Keratinocyte (primary cell): ENCODE results near the gene EIF2A. TPM values are rescaled to one million over a fixed set of nuclear protein-coding genes. Genes with fewer than 3 reads are reported as not detected.

Experiments used
- DNase-seq: peaks from one replicate; pipeline ENCODE4 v3.0.0-alpha.2; 2011; ENCODE audit warnings: low read depth, missing footprints, low spot score
- FAIRE-seq: peaks from 2 replicates; lab custom pipeline; 2011; peaks lifted over from hg19 to GRCh38; lab: Jason Lieb, UNC
- H2AFZ ChIP-seq: 2 replicates; pipeline ENCODE4 v1.6.0; 2012; ENCODE audit warnings: low read length, control low read depth, inconsistent platforms; ENCODE audit not compliant: control insufficient read depth
- H3K27ac ChIP-seq: 2 replicates; pipeline ENCODE4 v1.5.1; 2011; ENCODE audit warnings: low read length; ENCODE audit not compliant: control insufficient read depth, insufficient read depth
- H3K27me3 ChIP-seq: 3 replicates; pipeline ENCODE4 v1.6.0; 2011; ENCODE audit warnings: low read length; ENCODE audit not compliant: control insufficient read depth, insufficient read depth; ENCODE audit errors: extremely low read depth
- H3K36me3 ChIP-seq, 2 experiments: 2 replicates in 1 of 2; 3 replicates in 1 of 2; pipeline ENCODE4 v1.5.1; 2011; ENCODE audit warnings: low read length in 2 of 2, mild to moderate bottlenecking in 1 of 2; ENCODE audit not compliant: control insufficient read depth in 2 of 2, insufficient read depth in 2 of 2; ENCODE audit errors: extremely low read depth in 1 of 2
- H3K4me1 ChIP-seq: 3 replicates; pipeline ENCODE4 v1.5.1; 2011; ENCODE audit warnings: low read length; ENCODE audit not compliant: control insufficient read depth, insufficient read depth; ENCODE audit errors: extremely low read depth
- H3K4me2 ChIP-seq: 3 replicates; pipeline ENCODE4 v1.6.0; 2011; ENCODE audit warnings: low read depth, low read length; ENCODE audit not compliant: control insufficient read depth, insufficient read depth; ENCODE audit errors: extremely low read depth
- H3K4me3 ChIP-seq, 3 experiments: fragments of 200-600 bp in 1 of 3; sonication (generic) in 1 of 3; 2 replicates in 2 of 3; 3 replicates in 1 of 3; pipeline ENCODE4 v1.5.1; 2011 to 2016; ENCODE audit warnings: low read length in 3 of 3, mild to moderate bottlenecking in 3 of 3, control low read depth in 2 of 3, inconsistent platforms in 1 of 3, low read depth in 1 of 3, mixed read lengths in 1 of 3, mixed run types in 1 of 3, moderate library complexity in 1 of 3; ENCODE audit not compliant: control insufficient read depth in 2 of 3, insufficient read depth in 2 of 3; ENCODE audit errors: extremely low read depth in 1 of 3
- H3K79me2 ChIP-seq: 2 replicates; pipeline ENCODE4 v1.6.0; 2012; ENCODE audit warnings: low read length; ENCODE audit not compliant: control insufficient read depth, insufficient read depth
- H3K9ac ChIP-seq: 3 replicates; pipeline ENCODE4 v1.6.0; 2011; ENCODE audit warnings: low read length; ENCODE audit not compliant: control insufficient read depth, insufficient read depth; ENCODE audit errors: extremely low read depth
- H3K9me1 ChIP-seq: 3 replicates; pipeline ENCODE4 v1.6.0; 2011; ENCODE audit warnings: low read length; ENCODE audit not compliant: control insufficient read depth, insufficient read depth; ENCODE audit errors: extremely low read depth
- H3K9me3 ChIP-seq: 2 replicates; pipeline ENCODE4 v1.5.1; 2012; ENCODE audit warnings: low read depth, low read length; ENCODE audit not compliant: control insufficient read depth
- H4K20me1 ChIP-seq: 3 replicates; pipeline ENCODE4 v1.6.0; 2011; ENCODE audit warnings: low read length; ENCODE audit not compliant: control insufficient read depth, insufficient read depth; ENCODE audit errors: extremely low read depth
- EZH2 ChIP-seq: IDR thresholded peaks from one replicate; pipeline ENCODE4 v1.6.1; 2012; ENCODE audit warnings: inconsistent platforms, mild to moderate bottlenecking, low read length, moderate library complexity
- dilution Hi-C: fragments of 300-500 bp; cut with MboI; formaldehyde crosslinking; loops from one replicate; pipeline ENCODE4 v1.7.0; 2020; ENCODE audit warnings: low sequenced_read_pairs; ENCODE audit not compliant: extremely low pct_ligation_motif_present
- polyA plus RNA-seq, 5 experiments: library from polyadenylated mRNA; depleted of rRNA in 3 of 5; stranded (reverse) in 3 of 5; stranded (forward) in 1 of 5; unstranded in 1 of 5; fragments of >200 nt; gene quantifications; 1 replicate in 1 of 5; 2 replicates in 3 of 5; 3 replicates in 1 of 5; pipeline versions ENCODE4 v1.2.1 to v1.2.3, GENCODE V29; 2011 to 2012; ENCODE audit warnings: missing spikeins in 2 of 5, low read depth in 1 of 5, low replicate concordance in 1 of 5
- TF ChIP-seq, protein P1 (sequence below), 3 experiments: IDR thresholded peaks in 1 of 3; conservative IDR thresholded peaks in 1 of 3; optimal IDR thresholded peaks in 1 of 3; 2 replicates in 2 of 3; 3 replicates in 1 of 3; pipeline versions ENCODE3 to v1.5.1; 2011; ENCODE audit warnings: low read length in 3 of 3, mild to moderate bottlenecking in 3 of 3, moderate library complexity in 2 of 3, control low read depth in 1 of 3, inconsistent platforms in 1 of 3; ENCODE audit not compliant: insufficient read depth in 2 of 3; ENCODE audit errors: extremely low read depth in 1 of 3

Gene EIF2A
- polyA plus RNA-seq, 1 donor (not counting 4 experiments of a cell fraction or from before 2014, with no cell fraction given): 104 TPM

DNA sequence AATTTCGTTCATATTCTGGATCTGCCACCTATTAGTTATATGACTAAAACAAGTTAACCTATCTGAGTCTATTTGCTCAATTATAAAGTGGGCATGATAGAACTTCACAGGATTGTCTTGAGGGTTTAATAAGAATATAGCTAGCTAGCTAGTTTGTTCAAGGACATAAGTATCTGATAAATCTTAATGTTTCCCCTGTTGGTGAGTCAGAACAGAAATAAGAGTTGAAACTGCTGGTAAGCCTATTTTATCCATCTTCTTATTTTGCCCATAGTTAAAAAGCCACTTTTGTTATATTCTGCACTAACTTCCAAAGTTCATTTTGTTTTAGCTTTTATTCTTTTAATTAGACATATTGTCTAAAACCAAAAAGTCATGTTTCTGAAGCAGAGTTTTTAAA is 65.9 kb downstream of the EIF2A start:
- H3K9ac ChIP-seq: no peak overlapping the region
- DNase-seq (no peak), FAIRE-seq (no peak)
- no peaks in the 10 kb centered on the region for H3K36me3 ChIP-seq
- H3K4me1 ChIP-seq: no peaks in the 10 kb centered on the region
- H3K9me3 ChIP-seq: no peaks in the 10 kb centered on the region
- dilution Hi-C loops: no loop called here
- H2AFZ ChIP-seq: no peak overlapping the region
- H3K27ac ChIP-seq: no peak overlapping the region
- H3K4me3 ChIP-seq: no peak overlapping the region
- H3K79me2 ChIP-seq: peaks cover 80% of the 10 kb centered on the region
- H4K20me1 ChIP-seq: peaks cover 9% of the 10 kb centered on the region
- TF ChIP-seq, protein P1, sequence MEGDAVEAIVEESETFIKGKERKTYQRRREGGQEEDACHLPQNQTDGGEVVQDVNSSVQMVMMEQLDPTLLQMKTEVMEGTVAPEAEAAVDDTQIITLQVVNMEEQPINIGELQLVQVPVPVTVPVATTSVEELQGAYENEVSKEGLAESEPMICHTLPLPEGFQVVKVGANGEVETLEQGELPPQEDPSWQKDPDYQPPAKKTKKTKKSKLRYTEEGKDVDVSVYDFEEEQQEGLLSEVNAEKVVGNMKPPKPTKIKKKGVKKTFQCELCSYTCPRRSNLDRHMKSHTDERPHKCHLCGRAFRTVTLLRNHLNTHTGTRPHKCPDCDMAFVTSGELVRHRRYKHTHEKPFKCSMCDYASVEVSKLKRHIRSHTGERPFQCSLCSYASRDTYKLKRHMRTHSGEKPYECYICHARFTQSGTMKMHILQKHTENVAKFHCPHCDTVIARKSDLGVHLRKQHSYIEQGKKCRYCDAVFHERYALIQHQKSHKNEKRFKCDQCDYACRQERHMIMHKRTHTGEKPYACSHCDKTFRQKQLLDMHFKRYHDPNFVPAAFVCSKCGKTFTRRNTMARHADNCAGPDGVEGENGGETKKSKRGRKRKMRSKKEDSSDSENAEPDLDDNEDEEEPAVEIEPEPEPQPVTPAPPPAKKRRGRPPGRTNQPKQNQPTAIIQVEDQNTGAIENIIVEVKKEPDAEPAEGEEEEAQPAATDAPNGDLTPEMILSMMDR (optimal IDR thresholded peaks at IDR 0.05 in 1 of 3, IDR thresholded peaks at IDR 0.05 in 1 of 3, conservative IDR thresholded peaks at IDR 0.05 in 1 of 3; ENCODE audit: extremely low read depth in 1 of 3, insufficient read depth in 2 of 3, low read length in 3 of 3): no peak
- no peak for TF ChIP-seq EZH2
- no peak overlapping the region for H3K4me2 ChIP-seq
- no peaks in the 10 kb centered on the region for H3K27me3 ChIP-seq
- no peaks in the 10 kb centered on the region for H3K9me1 ChIP-seq

DNA sequence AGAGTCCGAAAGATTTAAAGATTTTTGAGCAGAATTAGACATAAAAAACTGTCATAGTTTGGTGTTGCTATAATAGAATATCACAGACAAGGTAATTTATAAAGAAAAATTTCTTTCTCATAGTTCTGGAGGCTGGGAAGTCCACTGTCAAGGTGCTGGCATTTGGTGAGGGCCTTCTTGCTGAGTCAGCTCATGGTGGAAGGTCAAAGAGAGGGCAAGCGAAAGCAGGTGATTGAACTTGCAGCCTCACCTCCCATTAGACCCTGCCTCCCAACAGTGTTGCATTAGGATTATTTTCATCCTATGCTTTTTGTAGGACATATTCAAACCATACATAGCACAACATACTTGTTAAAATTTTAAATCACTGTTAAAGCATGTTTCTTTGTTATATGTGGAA is 66.4 kb downstream of the EIF2A start:
- no peak for TF ChIP-seq EZH2
- TF ChIP-seq, protein P1 (optimal IDR thresholded peaks at IDR 0.05 in 1 of 3, IDR thresholded peaks at IDR 0.05 in 1 of 3, conservative IDR thresholded peaks at IDR 0.05 in 1 of 3; ENCODE audit: extremely low read depth in 1 of 3, insufficient read depth in 2 of 3, low read length in 3 of 3): no peak
- FAIRE-seq (no peak), DNase-seq (no peak)
- H3K36me3 ChIP-seq: no peaks in the 10 kb centered on the region
- H3K9me3 ChIP-seq: no peaks in the 10 kb centered on the region
- no peaks in the 10 kb centered on the region for H3K9me1 ChIP-seq
- H3K27ac ChIP-seq: no peak overlapping the region
- dilution Hi-C loops: no loop called here
- H4K20me1 ChIP-seq: peaks cover 9% of the 10 kb centered on the region
- peaks cover 79% of the 10 kb centered on the region for H3K79me2 ChIP-seq
- no peak overlapping the region for H3K4me3 ChIP-seq
- H2AFZ ChIP-seq: no peak overlapping the region
- no peak overlapping the region for H3K4me2 ChIP-seq
- H3K27me3 ChIP-seq: no peaks in the 10 kb centered on the region
- no peak overlapping the region for H3K9ac ChIP-seq
- H3K4me1 ChIP-seq: no peaks in the 10 kb centered on the region
